LNCaP clone FGC (cell line): ENCODE measurements around the gene RAMACL.

Experiments
- DNase-seq: peaks from one replicate; pipeline ENCODE4 v3.0.0-alpha.2; 2011; ENCODE audit warnings: low read depth
- H3K4me3 ChIP-seq: 2 replicates; pipeline ENCODE4 v1.5.1; 2011; ENCODE audit warnings: mild to moderate bottlenecking, low read depth, low read length, control low read depth
- TF ChIP-seq, protein P1 (sequence below): IDR thresholded peaks from 2 replicates; pipeline ENCODE4 v1.5.1; 2012; ENCODE audit warnings: mild to moderate bottlenecking; ENCODE audit not compliant: control insufficient read depth, insufficient read depth; ENCODE audit errors: extremely low read depth

The RAMACL gene

DNA sequence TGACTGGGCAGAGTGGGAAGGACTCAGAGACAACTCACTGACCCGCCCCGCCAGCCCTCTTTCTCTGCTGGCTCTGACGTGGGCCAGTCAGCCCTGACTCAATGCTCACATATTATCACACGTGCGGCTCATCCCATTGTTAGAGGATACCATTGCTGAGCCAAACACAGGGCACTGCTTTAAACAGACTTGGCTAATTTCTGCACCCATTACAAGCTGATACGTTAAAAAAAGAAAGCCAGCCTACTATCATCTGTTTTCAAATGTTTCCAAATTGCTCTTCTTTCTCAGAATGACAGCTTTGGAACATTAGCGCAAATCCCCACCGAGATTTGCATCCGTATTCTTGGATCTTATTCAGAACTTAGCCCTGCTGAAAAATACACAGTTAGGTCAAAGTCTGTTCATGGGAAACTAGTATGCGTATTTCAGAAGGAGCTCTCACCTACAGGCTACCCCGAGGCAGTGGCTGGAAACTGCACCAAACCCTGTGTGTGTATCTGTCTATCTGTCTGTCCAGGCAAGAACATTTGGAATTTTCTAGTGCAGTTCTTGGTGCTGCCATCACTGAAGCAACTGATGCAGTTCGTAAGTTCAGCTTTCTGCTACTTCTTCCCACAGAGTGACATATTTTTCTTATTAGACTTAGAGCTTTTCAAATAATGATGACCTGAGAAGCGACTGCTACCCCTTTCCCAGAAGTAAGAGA is 32.8 kb downstream of the RAMACL start:
- TF ChIP-seq, protein P1, sequence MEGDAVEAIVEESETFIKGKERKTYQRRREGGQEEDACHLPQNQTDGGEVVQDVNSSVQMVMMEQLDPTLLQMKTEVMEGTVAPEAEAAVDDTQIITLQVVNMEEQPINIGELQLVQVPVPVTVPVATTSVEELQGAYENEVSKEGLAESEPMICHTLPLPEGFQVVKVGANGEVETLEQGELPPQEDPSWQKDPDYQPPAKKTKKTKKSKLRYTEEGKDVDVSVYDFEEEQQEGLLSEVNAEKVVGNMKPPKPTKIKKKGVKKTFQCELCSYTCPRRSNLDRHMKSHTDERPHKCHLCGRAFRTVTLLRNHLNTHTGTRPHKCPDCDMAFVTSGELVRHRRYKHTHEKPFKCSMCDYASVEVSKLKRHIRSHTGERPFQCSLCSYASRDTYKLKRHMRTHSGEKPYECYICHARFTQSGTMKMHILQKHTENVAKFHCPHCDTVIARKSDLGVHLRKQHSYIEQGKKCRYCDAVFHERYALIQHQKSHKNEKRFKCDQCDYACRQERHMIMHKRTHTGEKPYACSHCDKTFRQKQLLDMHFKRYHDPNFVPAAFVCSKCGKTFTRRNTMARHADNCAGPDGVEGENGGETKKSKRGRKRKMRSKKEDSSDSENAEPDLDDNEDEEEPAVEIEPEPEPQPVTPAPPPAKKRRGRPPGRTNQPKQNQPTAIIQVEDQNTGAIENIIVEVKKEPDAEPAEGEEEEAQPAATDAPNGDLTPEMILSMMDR = no peak
- DNase-seq = no peak
- no peak overlapping the region for H3K4me3 ChIP-seq

DNA sequence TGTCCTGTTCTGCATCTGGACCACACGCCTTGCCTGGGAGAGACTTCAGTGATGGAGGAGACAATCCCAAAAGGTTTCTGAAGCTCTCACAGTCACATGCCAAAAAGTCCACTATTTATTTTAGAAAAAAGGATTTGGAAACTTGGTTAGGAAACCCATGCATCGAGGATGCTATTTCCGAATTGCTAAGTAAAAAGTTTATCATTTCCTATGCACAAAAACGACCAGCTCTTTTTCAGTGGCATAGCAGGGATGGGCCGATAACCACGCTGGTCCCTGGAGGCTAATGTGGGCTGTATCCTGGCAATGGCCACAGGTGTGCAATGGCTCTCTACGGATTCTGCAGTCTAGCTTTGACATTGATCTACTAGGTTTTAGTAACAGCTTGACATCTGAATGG is 33.9 kb downstream of the RAMACL start:
- DNase-seq = no peak
- no peak overlapping the region for H3K4me3 ChIP-seq
- TF ChIP-seq, protein P1 = no peak

DNA sequence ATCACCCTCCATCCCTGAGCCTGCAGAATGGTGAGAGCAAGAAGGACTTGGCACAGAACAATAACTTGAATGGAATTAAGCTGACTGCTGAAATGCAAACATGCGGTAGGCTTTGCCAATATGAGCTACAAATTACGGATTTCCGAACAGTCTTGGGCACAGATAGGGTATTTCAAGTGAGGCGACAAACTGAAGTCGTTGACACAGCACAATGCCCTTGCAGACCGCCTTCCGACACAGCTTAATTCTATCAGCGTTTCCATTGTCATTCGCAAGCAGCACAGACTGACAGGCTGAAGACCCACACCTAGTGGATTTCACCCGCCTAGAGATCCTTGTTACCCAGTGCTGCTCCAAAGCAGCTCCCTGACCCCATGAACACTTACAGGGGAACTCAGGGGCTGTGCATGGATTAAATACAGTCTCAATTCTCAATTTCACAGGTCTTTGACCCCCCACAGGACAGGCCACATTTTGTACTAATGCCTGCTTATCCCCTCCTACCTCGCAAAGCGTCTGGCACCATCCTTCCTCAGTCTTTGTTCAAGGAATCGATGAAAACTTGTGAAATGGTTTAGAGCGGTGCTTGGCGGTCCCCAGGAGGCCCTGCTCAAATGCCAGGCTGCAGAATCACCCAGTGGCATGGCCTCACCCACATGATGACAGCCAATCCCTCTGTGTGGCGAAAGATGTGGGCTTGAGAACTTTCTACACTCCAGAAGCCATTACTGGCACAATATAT is 34.6 kb downstream of the RAMACL start:
- TF ChIP-seq, protein P1 = no peak
- H3K4me3 ChIP-seq = no peak overlapping the region
- no peak for DNase-seq

DNA sequence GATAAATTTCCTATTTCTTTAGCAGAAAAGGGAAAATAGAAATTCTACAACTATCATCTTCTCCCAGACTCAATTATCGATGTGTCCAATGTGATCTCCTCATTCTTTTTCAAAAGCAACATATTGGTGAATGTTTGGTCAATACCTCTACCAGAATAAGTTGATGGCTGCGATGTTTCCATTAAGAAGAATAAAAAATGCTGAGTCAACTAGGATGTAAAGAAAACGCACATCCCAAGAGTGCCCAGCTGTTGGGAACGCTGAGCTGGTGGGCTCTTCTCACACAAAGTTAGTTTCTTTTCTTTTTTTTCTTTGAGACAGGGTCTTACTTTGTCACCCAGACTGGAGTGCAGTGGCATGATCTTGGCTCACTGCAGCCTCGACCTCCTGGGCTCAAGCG is 39.8 kb downstream of the RAMACL start:
- TF ChIP-seq, protein P1 = no peak
- DNase-seq = no peak
- H3K4me3 ChIP-seq = no peak overlapping the region

DNA sequence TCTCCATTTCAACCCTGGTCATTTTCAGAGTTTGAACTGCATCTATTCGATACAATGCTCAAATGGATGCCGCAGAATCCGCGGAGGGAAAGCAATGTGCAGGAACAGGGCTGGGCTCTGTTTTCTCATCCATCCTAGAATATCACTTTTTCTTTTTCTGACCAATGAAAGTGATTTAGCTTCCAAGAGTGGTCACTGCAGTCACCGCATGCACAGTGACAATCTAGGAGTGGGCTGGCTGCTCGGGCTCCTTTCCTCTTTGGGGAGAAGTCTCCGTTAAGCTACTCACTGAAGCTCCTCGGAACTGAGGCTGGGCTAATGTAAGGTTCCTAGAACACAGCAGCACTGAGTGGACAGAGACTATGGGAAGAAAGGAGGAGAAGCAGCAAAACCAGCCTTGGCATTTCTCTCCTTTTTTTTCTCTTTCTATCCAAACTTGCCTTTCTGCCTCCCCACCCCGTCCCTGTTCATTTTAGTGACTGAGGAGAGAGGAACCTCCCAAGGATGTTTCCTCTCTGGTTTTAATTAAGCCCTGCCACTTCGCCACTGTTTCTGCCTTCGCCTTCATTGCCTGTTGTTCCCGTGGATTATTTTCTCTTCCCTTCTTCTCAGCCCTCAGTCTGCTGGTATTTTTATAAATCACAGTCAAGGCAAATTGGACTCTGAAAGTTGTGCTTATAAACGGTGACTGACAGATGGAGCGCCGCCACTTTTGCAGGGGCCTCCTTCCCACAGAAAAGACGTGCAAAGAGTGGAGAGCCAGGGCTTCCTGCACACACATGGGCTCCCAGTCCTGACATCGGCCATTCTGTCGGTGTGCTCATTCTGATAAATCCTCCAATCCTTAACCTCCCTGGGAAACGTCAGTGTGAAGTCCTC is 41.1 kb downstream of the RAMACL start:
- TF ChIP-seq, protein P1 = no peak
- no peak for DNase-seq
- no peak overlapping the region for H3K4me3 ChIP-seq

DNA sequence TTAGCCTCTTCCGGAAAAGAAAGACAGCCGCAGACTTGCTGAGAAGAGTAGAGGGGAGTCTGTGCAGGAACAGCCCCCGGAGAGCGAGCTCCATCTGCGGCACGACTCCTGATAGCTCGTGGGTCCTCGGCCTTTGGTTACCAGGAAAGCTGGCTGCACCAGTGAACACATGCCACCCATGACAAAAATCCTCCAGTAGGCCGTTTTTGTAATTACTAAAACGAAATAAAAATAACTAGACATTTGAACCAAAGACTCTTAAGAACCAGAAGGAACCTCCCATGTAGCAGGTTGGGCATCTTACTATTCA is 42.2 kb downstream of the RAMACL start:
- no peak overlapping the region for H3K4me3 ChIP-seq
- TF ChIP-seq, protein P1 = no peak
- no peak for DNase-seq
